ENCODE measurements around the gene NRG4. TPM values are rescaled to one million over a fixed set of nuclear protein-coding genes. Genes with fewer than 3 reads are reported as not detected.
A peak's percentile ranks its signal among the peaks of the same experiment; 100 is the strongest.

Gene NRG4
- total RNA-seq, 1 experiment from 2014 or later = 0.39 TPM

DNA sequence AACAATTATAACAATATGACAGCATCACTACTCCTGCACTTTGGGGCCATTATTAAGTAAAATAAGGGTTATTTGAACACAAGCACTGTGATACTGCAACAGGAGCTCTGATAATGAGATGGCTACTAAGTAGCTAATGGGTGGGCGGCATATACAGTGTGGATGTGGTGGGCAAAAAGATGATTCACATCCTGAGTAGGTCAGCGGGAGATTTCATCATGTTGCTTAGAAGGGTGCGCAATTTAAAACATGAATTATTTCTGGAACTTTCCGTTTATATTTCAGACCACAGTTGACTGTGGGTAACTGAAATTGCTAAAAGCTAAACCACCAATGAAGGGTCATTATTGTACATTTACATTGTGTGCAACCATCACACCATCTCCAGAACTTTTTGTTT lies 66.3 kb downstream of the NRG4 start:
- BruUV-seq (replicated peaks) = no TSS peak
- POLR2A ChIA-PET = no interaction called here

DNA sequence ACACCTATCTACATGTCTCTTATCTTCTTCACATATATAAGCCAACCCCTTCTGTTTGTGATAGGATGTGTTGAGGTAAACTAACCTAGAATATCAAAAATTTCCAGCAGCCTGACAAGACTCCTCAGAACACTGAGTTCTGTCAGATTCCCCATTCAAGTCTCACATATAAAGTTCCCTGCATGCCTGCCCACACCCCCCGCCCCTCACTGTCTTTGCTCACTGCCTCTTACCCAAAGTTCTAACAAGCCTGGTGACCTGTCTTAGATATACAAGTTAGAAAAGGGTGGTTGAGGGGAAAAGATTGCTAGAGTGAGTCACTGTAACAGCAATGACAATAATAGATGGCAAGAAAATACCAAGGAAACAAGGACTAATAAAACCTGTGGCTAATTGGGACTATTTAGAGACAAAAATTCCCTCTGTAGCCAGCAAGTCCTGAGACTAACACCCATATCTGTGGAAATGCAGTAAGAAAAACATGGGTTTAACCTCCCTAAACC lies 68.5 kb downstream of the NRG4 start:
- DNase-seq (ENCODE audit: low read depth, low spot score) = no peak
- Histone ChIP-seq H3K9me3 (ENCODE audit: control insufficient read depth, insufficient read depth, low read depth, low read length) (no peaks in the 10 kb centered on the region), H3K4me3 (ENCODE audit: low read depth in 2 of 2, low read length in 2 of 2) (no peak overlapping the region), H3K27ac (ENCODE audit: low read length) (no peak overlapping the region), H3K27me3 (ENCODE audit: control insufficient read depth, insufficient read depth, low read length) (no peaks in the 10 kb centered on the region), H3K36me3 (ENCODE audit: control insufficient read depth, insufficient read depth, low read length) (no peaks in the 10 kb centered on the region), H3K4me1 (ENCODE audit: control insufficient read depth, insufficient read depth, low read length) (no peaks in the 10 kb centered on the region)
- ChIA-PET CTCF (no interaction called here), POLR2A (no interaction called here)
- intact Hi-C loops (cut with micrococcal nuclease; ENCODE audit: unreplicated experiment) = no loop called here
- no TSS peak for BruUV-seq (replicated peaks)
- in situ Hi-C loops (cut with HindIII; ENCODE audit: low pct_unique_long_range_greater_than_20kb, low sequenced_read_pairs) = no loop called here
- TF ChIP-seq TCF7L2 (IDR thresholded peaks at IDR 0.05; ENCODE audit: low read depth, low read length) (no peak), SIN3A (IDR thresholded peaks at IDR 0.05; ENCODE audit: borderline replicate concordance, insufficient read depth, low read depth, low read length) (no peak), POLR2AphosphoS5 (IDR thresholded peaks at IDR 0.05; ENCODE audit: low read depth, low read length) (no peak)
- TF ChIP-seq, protein P1, sequence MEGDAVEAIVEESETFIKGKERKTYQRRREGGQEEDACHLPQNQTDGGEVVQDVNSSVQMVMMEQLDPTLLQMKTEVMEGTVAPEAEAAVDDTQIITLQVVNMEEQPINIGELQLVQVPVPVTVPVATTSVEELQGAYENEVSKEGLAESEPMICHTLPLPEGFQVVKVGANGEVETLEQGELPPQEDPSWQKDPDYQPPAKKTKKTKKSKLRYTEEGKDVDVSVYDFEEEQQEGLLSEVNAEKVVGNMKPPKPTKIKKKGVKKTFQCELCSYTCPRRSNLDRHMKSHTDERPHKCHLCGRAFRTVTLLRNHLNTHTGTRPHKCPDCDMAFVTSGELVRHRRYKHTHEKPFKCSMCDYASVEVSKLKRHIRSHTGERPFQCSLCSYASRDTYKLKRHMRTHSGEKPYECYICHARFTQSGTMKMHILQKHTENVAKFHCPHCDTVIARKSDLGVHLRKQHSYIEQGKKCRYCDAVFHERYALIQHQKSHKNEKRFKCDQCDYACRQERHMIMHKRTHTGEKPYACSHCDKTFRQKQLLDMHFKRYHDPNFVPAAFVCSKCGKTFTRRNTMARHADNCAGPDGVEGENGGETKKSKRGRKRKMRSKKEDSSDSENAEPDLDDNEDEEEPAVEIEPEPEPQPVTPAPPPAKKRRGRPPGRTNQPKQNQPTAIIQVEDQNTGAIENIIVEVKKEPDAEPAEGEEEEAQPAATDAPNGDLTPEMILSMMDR (IDR thresholded peaks at IDR 0.05) = no peak
- TF ChIP-seq, protein P2, sequence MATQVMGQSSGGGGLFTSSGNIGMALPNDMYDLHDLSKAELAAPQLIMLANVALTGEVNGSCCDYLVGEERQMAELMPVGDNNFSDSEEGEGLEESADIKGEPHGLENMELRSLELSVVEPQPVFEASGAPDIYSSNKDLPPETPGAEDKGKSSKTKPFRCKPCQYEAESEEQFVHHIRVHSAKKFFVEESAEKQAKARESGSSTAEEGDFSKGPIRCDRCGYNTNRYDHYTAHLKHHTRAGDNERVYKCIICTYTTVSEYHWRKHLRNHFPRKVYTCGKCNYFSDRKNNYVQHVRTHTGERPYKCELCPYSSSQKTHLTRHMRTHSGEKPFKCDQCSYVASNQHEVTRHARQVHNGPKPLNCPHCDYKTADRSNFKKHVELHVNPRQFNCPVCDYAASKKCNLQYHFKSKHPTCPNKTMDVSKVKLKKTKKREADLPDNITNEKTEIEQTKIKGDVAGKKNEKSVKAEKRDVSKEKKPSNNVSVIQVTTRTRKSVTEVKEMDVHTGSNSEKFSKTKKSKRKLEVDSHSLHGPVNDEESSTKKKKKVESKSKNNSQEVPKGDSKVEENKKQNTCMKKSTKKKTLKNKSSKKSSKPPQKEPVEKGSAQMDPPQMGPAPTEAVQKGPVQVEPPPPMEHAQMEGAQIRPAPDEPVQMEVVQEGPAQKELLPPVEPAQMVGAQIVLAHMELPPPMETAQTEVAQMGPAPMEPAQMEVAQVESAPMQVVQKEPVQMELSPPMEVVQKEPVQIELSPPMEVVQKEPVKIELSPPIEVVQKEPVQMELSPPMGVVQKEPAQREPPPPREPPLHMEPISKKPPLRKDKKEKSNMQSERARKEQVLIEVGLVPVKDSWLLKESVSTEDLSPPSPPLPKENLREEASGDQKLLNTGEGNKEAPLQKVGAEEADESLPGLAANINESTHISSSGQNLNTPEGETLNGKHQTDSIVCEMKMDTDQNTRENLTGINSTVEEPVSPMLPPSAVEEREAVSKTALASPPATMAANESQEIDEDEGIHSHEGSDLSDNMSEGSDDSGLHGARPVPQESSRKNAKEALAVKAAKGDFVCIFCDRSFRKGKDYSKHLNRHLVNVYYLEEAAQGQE (IDR thresholded peaks at IDR 0.05; ENCODE audit: insufficient read depth in 1 of 2, low read depth in 2 of 2, low read length in 1 of 2) = no peak
- 0 out of 2 replicates have a peak, but pooled peaks have one; percentile 10 for ATAC-seq

More for the DNA sequence above, 66.3 kb downstream of the NRG4 start:
- H3K9me3 ChIP-seq (ENCODE audit: control insufficient read depth, insufficient read depth, low read depth, low read length) = no peaks in the 10 kb centered on the region
- in situ Hi-C loops (cut with HindIII; ENCODE audit: low pct_unique_long_range_greater_than_20kb, low sequenced_read_pairs) (no loop called here), intact Hi-C loops (cut with micrococcal nuclease; ENCODE audit: unreplicated experiment) (no loop called here)
- H3K4me3 ChIP-seq (ENCODE audit: low read depth in 2 of 2, low read length in 2 of 2) = no peak overlapping the region
- ATAC-seq (no peak), DNase-seq (ENCODE audit: low read depth, low spot score) (no peak)
- H3K4me1 ChIP-seq (ENCODE audit: control insufficient read depth, insufficient read depth, low read length) = no peaks in the 10 kb centered on the region
- no peaks in the 10 kb centered on the region for H3K27me3 ChIP-seq (ENCODE audit: control insufficient read depth, insufficient read depth, low read length)
- TF ChIP-seq, protein P2 (IDR thresholded peaks at IDR 0.05; ENCODE audit: insufficient read depth in 1 of 2, low read depth in 2 of 2, low read length in 1 of 2) = no peak
- TF ChIP-seq POLR2AphosphoS5 (IDR thresholded peaks at IDR 0.05; ENCODE audit: low read depth, low read length) = no peak
- no peak for TF ChIP-seq TCF7L2 (IDR thresholded peaks at IDR 0.05; ENCODE audit: low read depth, low read length)
- CTCF ChIA-PET = no interaction called here
- no peaks in the 10 kb centered on the region for H3K36me3 ChIP-seq (ENCODE audit: control insufficient read depth, insufficient read depth, low read length)
- H3K27ac ChIP-seq (ENCODE audit: low read length) = no peak overlapping the region
